Spleen (tissue), 11 donors: ENCODE measurements around the gene KRTAP9-8. TPM values are rescaled to one million over a fixed set of nuclear protein-coding genes. Genes with fewer than 3 reads are reported as not detected.

Source experiments
- DNase-seq: peaks from one replicate; pipeline ENCODE4 v3.0.0-alpha.2; 2020
- H3K27ac ChIP-seq, 8 donors: fragments of 200-600 bp; sonication (generic) in 7 of 8; 1 replicate in 4 of 8; 2 replicates in 4 of 8; pipeline versions ENCODE4 v1.5.0 to v1.8.0; 2016 to 2021; ENCODE audit warnings: inconsistent platforms in 4 of 8, mild to moderate bottlenecking in 4 of 8, moderate library complexity in 1 of 8
- H3K27me3 ChIP-seq, 7 donors: fragments of 200-600 bp; sonication (generic) in 6 of 7; replicated peaks in 1 of 7; 1 replicate in 4 of 7; 2 replicates in 3 of 7; pipeline versions ENCODE4 v1.5.0 to v1.8.0; 2016 to 2021; ENCODE audit warnings: inconsistent platforms in 3 of 7, mild to moderate bottlenecking in 1 of 7
- H3K36me3 ChIP-seq, 6 donors: fragments of 200-600 bp; sonication (generic) in 5 of 6; 1 replicate in 4 of 6; 2 replicates in 2 of 6; pipeline versions ENCODE4 v1.5.0 to v1.8.0; 2016 to 2021; ENCODE audit warnings: inconsistent platforms in 2 of 6
- H3K4me1 ChIP-seq, 6 donors: fragments of 200-600 bp; sonication (generic) in 5 of 6; 1 replicate in 3 of 6; 2 replicates in 3 of 6; pipeline versions ENCODE4 v1.5.0 to v1.8.0; 2016 to 2021; ENCODE audit warnings: inconsistent platforms in 3 of 6
- H3K4me3 ChIP-seq, 8 donors: fragments of 200-600 bp; sonication (generic) in 7 of 8; 1 replicate in 4 of 8; 2 replicates in 4 of 8; pipeline versions ENCODE4 v1.5.0 to v1.8.0; 2016 to 2021; ENCODE audit warnings: inconsistent platforms in 4 of 8, mild to moderate bottlenecking in 4 of 8, moderate library complexity in 2 of 8
- H3K9me3 ChIP-seq, 8 donors: fragments of 200-600 bp; sonication (generic) in 7 of 8; 1 replicate in 4 of 8; 2 replicates in 4 of 8; pipeline versions ENCODE4 v1.5.0 to v1.8.0; 2016 to 2021; ENCODE audit warnings: inconsistent platforms in 4 of 8
- POLR2A ChIP-seq, 3 donors: fragments of 450-650 bp; IDR thresholded peaks; one replicate each; pipeline ENCODE4 v1.5.1; 2017; ENCODE audit warnings: antibody characterized with exemption in 3 of 3, mild to moderate bottlenecking in 1 of 3
- POLR2AphosphoS5 ChIP-seq, 3 donors: sonication (generic); formaldehyde crosslinking; IDR thresholded peaks; one replicate each; pipeline ENCODE4 v1.5.1; 2017; ENCODE audit warnings: antibody characterized with exemption in 3 of 3
- WGBS, 5 donors: extraction: QIAGEN DNeasy Blood & Tissue Kit in 3 of 5; methylation state at CpG; one replicate each; pipeline versions ENCODE4 v1.1.5 to v1.1.7; 2013 to 2018; 5-methylcytosine and 5-hydroxymethylcytosine counted together
- intact Hi-C: fragments of 100-400 bp; cut with DNase I; formaldehyde crosslinking; loops from one replicate; pipeline ENCODE4 v1.15.0; 2023; ENCODE audit warnings: low total_unique reads
- polyA plus RNA-seq, 3 donors: library from polyadenylated mRNA; stranded (reverse); fragments of 200-250 nt; gene quantifications; one replicate each; pipeline ENCODE4 v1.2.1, GENCODE V29; 2013
- small RNA-seq, 4 donors: library from RNA; depleted of rRNA; stranded (forward); fragments of <200 nt; gene quantifications; one replicate each; pipeline ENCODE3, GENCODE V24; 2016
- total RNA-seq, 7 donors: library from RNA; depleted of rRNA in 3 of 7; stranded (reverse); fragments of >200 nt in 3 of 7; fragmentation: NEBNext Ultra II Directional in 4 of 7; extraction: Animal tissue kit (Norgen Biotek cat#: 25700) in 4 of 7; gene quantifications; one replicate each; pipeline versions ENCODE4 v1.1.0 to v1.2.1, GENCODE V29; 2016 to 2021
- TF ChIP-seq, protein P1 (sequence below), 11 experiments: fragments of 200-600 bp in 7 of 11; fragments of 450-650 bp in 4 of 11; sonication (generic) in 4 of 11; IDR thresholded peaks in 8 of 11; conservative IDR thresholded peaks in 3 of 11; 1 replicate in 7 of 11; 2 replicates in 4 of 11; pipeline versions ENCODE4 v1.4.0 to v1.8.0; 2016 to 2021; ENCODE audit warnings: antibody characterized with exemption in 11 of 11, inconsistent platforms in 4 of 11, mild to moderate bottlenecking in 1 of 11
- donor health status: healthy with polysubstance abuse.
- donor health status: DM: no; HTN: no; CAD: no; lungs with moderate emphysema.
- donor health status: DM: no; HTN: no; CAD: no.
- donor health status: Bipolar disorder and iron deficiency.
- donor health status: healthy.
- donor health status: DM: no; HTN: no; CAD: no.
- donor health status: DM: yes; HTN: yes; CAD: no.

The KRTAP9-8 gene
- total and polyA plus RNA-seq, 10 donors, result not detected

DNA sequence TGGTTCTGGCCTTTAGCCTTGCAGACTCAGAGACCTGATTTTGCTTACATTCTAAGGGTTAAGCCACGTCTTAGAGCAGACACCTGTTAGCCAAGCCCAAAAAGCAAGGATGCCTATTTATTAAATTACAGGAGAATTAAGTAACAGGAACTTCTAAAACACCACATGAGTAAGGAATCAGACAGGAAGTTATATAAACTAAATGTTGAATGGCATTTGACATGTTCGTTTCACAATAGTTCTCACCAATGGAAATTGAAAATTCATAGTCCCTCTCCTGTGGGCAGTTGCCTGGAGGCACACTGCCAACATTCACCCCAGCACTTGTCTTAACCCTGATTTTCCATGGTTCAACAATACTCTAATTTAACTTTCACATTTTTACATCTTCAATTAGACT, 46.7 kb downstream of the KRTAP9-8 start:
- Histone ChIP-seq H3K27ac (no peak overlapping the region), H3K27me3 (no peaks in the 10 kb centered on the region), H3K4me1 (peaks cover 0 to 15% (median 2%) of the 10 kb centered on the region in 6 donors), H3K4me3 (no peak overlapping the region), H3K9me3 (peaks cover 0 to 2% (median 0%) of the 10 kb centered on the region in 8 donors), H3K36me3 (no peaks in the 10 kb centered on the region)
- WGBS, 5 donors, result 2 to 16% (median 10%) methylated on average over 2 of the region's 2 CpGs
- DNase-seq, result no peak
- intact Hi-C loops, result no loop called here
- no peak for TF ChIP-seq POLR2A (IDR thresholded peaks at IDR 0.05)
- TF ChIP-seq POLR2AphosphoS5 (IDR thresholded peaks at IDR 0.05), result no peak

DNA sequence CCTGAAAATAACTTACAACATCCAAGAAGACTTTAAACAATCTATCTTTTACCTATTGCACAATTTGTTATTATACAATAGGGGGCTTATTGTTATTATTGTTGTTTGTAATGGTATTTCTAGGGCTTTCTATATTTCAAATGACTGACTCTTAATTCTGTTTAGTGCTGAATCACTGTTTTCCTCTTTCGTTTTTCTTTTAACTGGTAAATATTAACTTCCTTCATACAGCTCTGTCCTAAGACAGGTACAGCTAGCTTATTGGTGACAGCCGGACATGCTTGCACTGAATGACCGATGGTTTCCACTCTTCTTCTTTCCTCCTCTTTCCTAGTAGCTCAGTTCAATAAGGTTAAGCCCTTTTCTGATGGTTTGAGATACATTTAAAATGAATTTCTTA, 49.3 kb downstream of the KRTAP9-8 start:
- TF ChIP-seq POLR2A (IDR thresholded peaks at IDR 0.05), result no peak
- TF ChIP-seq, protein P1, sequence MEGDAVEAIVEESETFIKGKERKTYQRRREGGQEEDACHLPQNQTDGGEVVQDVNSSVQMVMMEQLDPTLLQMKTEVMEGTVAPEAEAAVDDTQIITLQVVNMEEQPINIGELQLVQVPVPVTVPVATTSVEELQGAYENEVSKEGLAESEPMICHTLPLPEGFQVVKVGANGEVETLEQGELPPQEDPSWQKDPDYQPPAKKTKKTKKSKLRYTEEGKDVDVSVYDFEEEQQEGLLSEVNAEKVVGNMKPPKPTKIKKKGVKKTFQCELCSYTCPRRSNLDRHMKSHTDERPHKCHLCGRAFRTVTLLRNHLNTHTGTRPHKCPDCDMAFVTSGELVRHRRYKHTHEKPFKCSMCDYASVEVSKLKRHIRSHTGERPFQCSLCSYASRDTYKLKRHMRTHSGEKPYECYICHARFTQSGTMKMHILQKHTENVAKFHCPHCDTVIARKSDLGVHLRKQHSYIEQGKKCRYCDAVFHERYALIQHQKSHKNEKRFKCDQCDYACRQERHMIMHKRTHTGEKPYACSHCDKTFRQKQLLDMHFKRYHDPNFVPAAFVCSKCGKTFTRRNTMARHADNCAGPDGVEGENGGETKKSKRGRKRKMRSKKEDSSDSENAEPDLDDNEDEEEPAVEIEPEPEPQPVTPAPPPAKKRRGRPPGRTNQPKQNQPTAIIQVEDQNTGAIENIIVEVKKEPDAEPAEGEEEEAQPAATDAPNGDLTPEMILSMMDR (IDR thresholded peaks at IDR 0.05 in 8 of 11, conservative IDR thresholded peaks at IDR 0.05 in 3 of 11), result no peak
- TF ChIP-seq POLR2AphosphoS5 (IDR thresholded peaks at IDR 0.05), result no peak
- Histone ChIP-seq H3K27ac (peak overlapping the region in 2 of 8 donors; percentile 6 to 37), H3K36me3 (no peaks in the 10 kb centered on the region), H3K4me3 (no peak overlapping the region), H3K4me1 (peaks cover 0 to 15% (median 2%) of the 10 kb centered on the region in 6 donors), H3K27me3 (peaks cover 0 to 2% (median 0%) of the 10 kb centered on the region in 7 donors), H3K9me3 (no peaks in the 10 kb centered on the region)
- DNase-seq, result no peak
- intact Hi-C loops, result no loop called here
- 41 to 75% (median 71%) methylated on average over 3 of the region's 3 CpGs for WGBS, 5 donors

Small RNAs within 50 kb of the gene (small RNA-seq; reads per million reads assigned to genes)
- gene KRTAP9-10P, result 0 reads per million in 4 donors

Other genes with a start within 250 kb of the KRTAP9-8 start
Only the 30 nearest of the 41 such genes appear.
- gene KRTAP2-2, start 182.8 kb upstream of the KRTAP9-8 start, total RNA-seq, result not detected
- gene KRTAP2-2, start 182.8 kb upstream of the KRTAP9-8 start, polyA plus RNA-seq, result not detected
- not detected for gene KRTAP2-3, start 177.9 kb upstream of the KRTAP9-8 start, total RNA-seq
- not detected for gene KRTAP2-3, start 177.9 kb upstream of the KRTAP9-8 start, polyA plus RNA-seq
- gene KRTAP2-4, start 172.1 kb upstream of the KRTAP9-8 start, total RNA-seq, result not detected
- not detected for gene KRTAP2-4, start 172.1 kb upstream of the KRTAP9-8 start, polyA plus RNA-seq
- gene KRTAP4-7, start 153.8 kb upstream of the KRTAP9-8 start, total RNA-seq, result not detected
- gene KRTAP4-7, start 153.8 kb upstream of the KRTAP9-8 start, polyA plus RNA-seq, result not detected
- not detected for gene KRTAP4-8, start 139.9 kb upstream of the KRTAP9-8 start, total RNA-seq
- not detected for gene KRTAP4-8, start 139.9 kb upstream of the KRTAP9-8 start, polyA plus RNA-seq
- not detected for gene KRTAP4-16, start 135.8 kb upstream of the KRTAP9-8 start, total RNA-seq
- not detected for gene KRTAP4-16, start 135.8 kb upstream of the KRTAP9-8 start, polyA plus RNA-seq
- gene KRTAP4-9, start 132.6 kb upstream of the KRTAP9-8 start, total RNA-seq, result not detected
- not detected for gene KRTAP4-9, start 132.6 kb upstream of the KRTAP9-8 start, polyA plus RNA-seq
- not detected for gene KRTAP4-11, start 119.6 kb upstream of the KRTAP9-8 start, total RNA-seq
- not detected for gene KRTAP4-11, start 119.6 kb upstream of the KRTAP9-8 start, polyA plus RNA-seq
- not detected for gene KRTAP4-12, start 113.8 kb upstream of the KRTAP9-8 start, total RNA-seq
- not detected for gene KRTAP4-12, start 113.8 kb upstream of the KRTAP9-8 start, polyA plus RNA-seq
- not detected for gene KRTAP4-6, start 97.5 kb upstream of the KRTAP9-8 start, total RNA-seq
- not detected for gene KRTAP4-6, start 97.5 kb upstream of the KRTAP9-8 start, polyA plus RNA-seq
- gene KRTAP4-5, start 88.2 kb upstream of the KRTAP9-8 start, total RNA-seq, result not detected
- gene KRTAP4-5, start 88.2 kb upstream of the KRTAP9-8 start, polyA plus RNA-seq, result not detected
- gene KRTAP4-4, start 77.3 kb upstream of the KRTAP9-8 start, total RNA-seq, result not detected
- not detected for gene KRTAP4-4, start 77.3 kb upstream of the KRTAP9-8 start, polyA plus RNA-seq
- gene KRTAP4-3, start 69.8 kb upstream of the KRTAP9-8 start, total RNA-seq, result not detected
- not detected for gene KRTAP4-3, start 69.8 kb upstream of the KRTAP9-8 start, polyA plus RNA-seq
- gene KRTAP4-2, start 59.8 kb upstream of the KRTAP9-8 start, total RNA-seq, result not detected
- not detected for gene KRTAP4-2, start 59.8 kb upstream of the KRTAP9-8 start, polyA plus RNA-seq
- not detected for gene KRTAP4-1, start 53.1 kb upstream of the KRTAP9-8 start, total RNA-seq
- not detected for gene KRTAP4-1, start 53.1 kb upstream of the KRTAP9-8 start, polyA plus RNA-seq
- not detected for gene KRTAP9-1, start 48.1 kb upstream of the KRTAP9-8 start, total RNA-seq
- not detected for gene KRTAP9-1, start 48.1 kb upstream of the KRTAP9-8 start, polyA plus RNA-seq
- gene KRTAP9-2, start 11.4 kb upstream of the KRTAP9-8 start, total RNA-seq, result not detected
- not detected for gene KRTAP9-2, start 11.4 kb upstream of the KRTAP9-8 start, polyA plus RNA-seq
- gene KRTAP9-3, start 5.5 kb upstream of the KRTAP9-8 start, total RNA-seq, result not detected
- gene KRTAP9-3, start 5.5 kb upstream of the KRTAP9-8 start, polyA plus RNA-seq, result not detected
- not detected for gene KRTAP9-4, start 11.7 kb downstream of the KRTAP9-8 start, total RNA-seq
- gene KRTAP9-4, start 11.7 kb downstream of the KRTAP9-8 start, polyA plus RNA-seq, result not detected
- gene KRTAP9-9, start 17.4 kb downstream of the KRTAP9-8 start, total RNA-seq, result not detected
- gene KRTAP9-9, start 17.4 kb downstream of the KRTAP9-8 start, polyA plus RNA-seq, result not detected
- not detected for gene KRTAP9-6, start 27.4 kb downstream of the KRTAP9-8 start, total RNA-seq
- gene KRTAP9-6, start 27.4 kb downstream of the KRTAP9-8 start, polyA plus RNA-seq, result not detected
- not detected for gene KRTAP9-7, start 37.7 kb downstream of the KRTAP9-8 start, total RNA-seq
- gene KRTAP9-7, start 37.7 kb downstream of the KRTAP9-8 start, polyA plus RNA-seq, result not detected
- gene KRTAP29-1, start 64.9 kb downstream of the KRTAP9-8 start, total RNA-seq, result not detected
- not detected for gene KRTAP29-1, start 64.9 kb downstream of the KRTAP9-8 start, polyA plus RNA-seq
- gene KRTAP16-1, start 71.3 kb downstream of the KRTAP9-8 start, total RNA-seq, result not detected
- gene KRTAP16-1, start 71.3 kb downstream of the KRTAP9-8 start, polyA plus RNA-seq, result not detected
- gene KRTAP17-1, start 77.7 kb downstream of the KRTAP9-8 start, total RNA-seq, result not detected
- not detected for gene KRTAP17-1, start 77.7 kb downstream of the KRTAP9-8 start, polyA plus RNA-seq
- not detected for gene KRT33A, start 112.8 kb downstream of the KRTAP9-8 start, total RNA-seq
- gene KRT33A, start 112.8 kb downstream of the KRTAP9-8 start, polyA plus RNA-seq, result not detected
- gene KRT33B, start 131.8 kb downstream of the KRTAP9-8 start, total RNA-seq, result not detected
- not detected for gene KRT33B, start 131.8 kb downstream of the KRTAP9-8 start, polyA plus RNA-seq
- gene KRT34, start 144.3 kb downstream of the KRTAP9-8 start, total RNA-seq, result not detected
- gene KRT34, start 144.3 kb downstream of the KRTAP9-8 start, polyA plus RNA-seq, result not detected
- gene KRT31, start 159.6 kb downstream of the KRTAP9-8 start, total RNA-seq, result not detected
- not detected for gene KRT31, start 159.6 kb downstream of the KRTAP9-8 start, polyA plus RNA-seq
- gene KRT37, start 186.6 kb downstream of the KRTAP9-8 start, total RNA-seq, result not detected
- gene KRT37, start 186.6 kb downstream of the KRTAP9-8 start, polyA plus RNA-seq, result not detected